Skeletal muscle cell (primary cell): ENCODE measurements around the gene TSPAN9.

Source experiments
- DNase-seq: peaks from one replicate; pipeline ENCODE4 v3.0.0-alpha.2; 2010; ENCODE audit warnings: low read depth
- H3K4me3 ChIP-seq: 2 replicates; pipeline ENCODE4 v1.5.1; 2011; ENCODE audit warnings: low read depth, mild to moderate bottlenecking, control low read depth, low read length, moderate library complexity

TSPAN9 gene

DNA sequence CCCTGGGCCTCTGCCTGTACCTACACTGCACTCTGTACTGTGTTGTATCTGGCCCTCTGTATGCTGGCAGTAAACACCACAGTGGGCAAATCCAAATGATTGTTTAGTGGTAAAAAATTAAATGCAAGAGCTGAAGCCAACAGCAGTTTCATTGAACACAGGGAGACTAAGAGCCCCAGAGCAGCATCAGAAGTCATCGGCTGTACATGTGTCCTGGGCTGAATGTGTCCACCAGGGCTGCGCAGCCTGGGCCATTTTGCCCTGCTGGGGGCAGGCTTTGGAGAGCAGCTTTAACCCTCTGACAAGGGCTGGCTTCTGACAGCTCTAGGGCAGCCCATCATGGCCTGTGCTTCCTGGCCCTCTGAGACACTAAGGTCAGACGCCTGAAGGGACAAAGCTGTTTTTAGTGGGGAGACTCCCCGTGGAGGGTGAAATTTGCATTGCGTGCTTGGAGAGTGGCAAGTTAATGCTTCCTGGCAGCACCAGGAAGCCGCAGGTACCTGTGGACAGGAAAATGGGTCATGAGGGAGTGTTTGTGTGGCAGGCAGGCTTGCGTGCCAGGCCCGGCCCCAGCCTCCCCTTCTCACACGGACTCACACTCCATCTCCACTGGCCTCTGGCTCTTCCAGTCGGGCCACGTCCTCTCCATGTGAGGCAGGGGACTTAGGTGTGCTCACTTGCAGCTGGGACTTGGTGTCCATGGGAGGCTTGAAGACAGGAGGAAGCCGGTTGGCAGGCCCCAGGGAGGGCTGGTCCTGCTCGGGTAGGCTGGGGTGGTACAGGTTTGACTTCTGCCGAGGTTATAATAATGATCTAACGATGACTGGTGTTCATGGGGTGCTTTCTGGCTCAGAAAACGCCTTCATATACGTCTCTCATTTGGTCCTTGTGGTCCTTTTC, 150.1 kb downstream of the TSPAN9 start:
- DNase-seq = no peak
- no peak overlapping the region for H3K4me3 ChIP-seq

GRCh38 chr12:3228552-3228951, 151.4 kb downstream of the TSPAN9 start:
- DNase-seq = no peak
- no peak overlapping the region for H3K4me3 ChIP-seq

DNA sequence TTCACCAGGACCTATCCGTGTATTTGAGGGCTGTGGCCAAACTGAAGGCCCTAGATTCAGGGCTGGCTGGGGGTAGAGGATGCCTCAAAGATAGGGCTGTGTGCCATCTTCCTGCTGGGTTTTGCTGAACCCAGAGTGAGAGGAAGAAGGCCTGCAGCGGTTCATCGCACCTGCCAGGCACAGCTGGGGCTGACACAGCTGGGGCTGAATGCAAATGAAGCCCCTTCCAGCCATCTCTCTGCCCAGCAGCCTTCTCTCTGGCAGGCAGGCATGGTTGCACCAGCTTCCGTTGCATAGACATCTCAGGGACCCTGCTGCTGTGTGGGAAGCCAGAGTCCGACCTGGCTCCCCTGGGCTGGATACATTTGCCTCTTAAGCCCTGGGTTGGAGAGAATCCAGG, 152.4 kb downstream of the TSPAN9 start:
- no peak for DNase-seq

GRCh38 chr12:3230758-3231375, 153.7 kb downstream of the TSPAN9 start:
- H3K4me3 ChIP-seq = no peak overlapping the region
- DNase-seq = no peak

More for the DNA sequence above, 152.4 kb downstream of the TSPAN9 start:
- no peak overlapping the region for H3K4me3 ChIP-seq

- no peak for DNase-seq
- H3K4me3 ChIP-seq = no peak overlapping the region
These were observed 154.3 kb downstream of the TSPAN9 start for GRCh38 chr12:3231399-3231876.

GRCh38 chr12:3233797-3234196, 156.6 kb downstream of the TSPAN9 start:
- no peak overlapping the region for H3K4me3 ChIP-seq
- DNase-seq = no peak

GRCh38 chr12:3236345-3237187, 159.4 kb downstream of the TSPAN9 start:
- no peak for DNase-seq
- no peak overlapping the region for H3K4me3 ChIP-seq

DNA sequence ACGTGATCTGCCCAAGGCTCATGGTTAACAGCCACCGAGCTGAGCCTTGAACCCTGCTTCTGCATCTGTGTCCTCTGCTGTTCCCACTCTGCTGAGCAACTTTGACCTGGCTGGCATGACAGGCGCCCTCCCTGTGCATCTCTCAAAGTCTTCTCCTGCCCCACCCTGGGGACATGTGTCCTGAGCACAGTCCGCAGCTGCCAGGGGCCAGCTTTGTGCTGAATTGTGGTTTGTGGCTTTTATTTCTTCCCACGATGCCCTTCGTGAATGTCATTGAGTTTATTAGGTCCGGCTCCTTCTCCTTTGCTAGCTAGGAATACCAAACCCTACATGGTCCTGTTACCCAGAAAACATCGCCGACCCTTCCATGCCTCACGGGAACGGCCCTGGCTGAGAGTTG, 161.0 kb downstream of the TSPAN9 start:
- no peak overlapping the region for H3K4me3 ChIP-seq
- DNase-seq = no peak

- H3K4me3 ChIP-seq = no peak overlapping the region
- DNase-seq = no peak
These were observed 164.4 kb downstream of the TSPAN9 start for GRCh38 chr12:3241621-3242020.

- DNase-seq = no peak
- H3K4me3 ChIP-seq = no peak overlapping the region
These were observed 165.2 kb downstream of the TSPAN9 start for GRCh38 chr12:3242199-3242863.

DNA sequence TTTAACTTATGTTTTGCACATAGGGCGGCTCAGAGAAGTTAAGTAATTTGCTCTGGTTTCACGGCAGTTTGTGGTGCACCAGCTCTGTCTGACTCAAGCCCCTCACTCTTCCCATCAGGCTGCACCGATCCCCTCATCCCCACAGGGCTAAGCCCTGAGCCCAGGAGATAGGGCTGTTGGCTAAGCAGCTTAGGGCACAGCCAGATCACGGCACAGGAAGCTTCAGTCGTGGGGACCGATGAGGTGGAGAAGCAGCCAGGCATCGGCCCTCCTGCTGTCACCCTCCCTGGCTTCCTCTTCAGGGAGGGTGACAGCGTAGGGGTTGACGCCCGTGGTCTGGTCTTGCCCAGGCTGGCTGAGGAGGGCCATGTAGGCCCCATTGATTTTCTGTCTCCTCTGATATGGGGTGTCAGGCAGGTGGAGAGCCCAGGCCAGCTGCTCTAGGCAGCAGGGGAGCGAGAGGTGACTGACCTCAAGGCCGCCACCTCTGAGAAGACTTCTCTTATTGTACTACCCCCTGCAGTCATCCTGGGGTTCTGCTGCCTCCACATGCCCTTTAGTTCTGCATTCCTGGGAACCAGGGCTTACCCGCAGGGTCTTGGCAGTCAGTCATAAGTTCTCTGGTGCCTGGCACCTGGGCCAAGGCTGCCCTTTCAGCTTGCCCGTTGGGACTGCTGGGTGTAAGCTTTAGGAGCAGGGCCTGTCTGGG, 166.4 kb downstream of the TSPAN9 start:
- no peak overlapping the region for H3K4me3 ChIP-seq
- DNase-seq = no peak

GRCh38 chr12:3244219-3244750, 167.1 kb downstream of the TSPAN9 start:
- DNase-seq = no peak
- no peak overlapping the region for H3K4me3 ChIP-seq

GRCh38 chr12:3246253-3246652, 169.1 kb downstream of the TSPAN9 start:
- DNase-seq = no peak
- no peak overlapping the region for H3K4me3 ChIP-seq

- DNase-seq = no peak
- no peak overlapping the region for H3K4me3 ChIP-seq
These were observed 169.9 kb downstream of the TSPAN9 start for GRCh38 chr12:3247077-3247476.

- DNase-seq = no peak
These were observed 170.5 kb downstream of the TSPAN9 start for GRCh38 chr12:3247629-3248161.

DNA sequence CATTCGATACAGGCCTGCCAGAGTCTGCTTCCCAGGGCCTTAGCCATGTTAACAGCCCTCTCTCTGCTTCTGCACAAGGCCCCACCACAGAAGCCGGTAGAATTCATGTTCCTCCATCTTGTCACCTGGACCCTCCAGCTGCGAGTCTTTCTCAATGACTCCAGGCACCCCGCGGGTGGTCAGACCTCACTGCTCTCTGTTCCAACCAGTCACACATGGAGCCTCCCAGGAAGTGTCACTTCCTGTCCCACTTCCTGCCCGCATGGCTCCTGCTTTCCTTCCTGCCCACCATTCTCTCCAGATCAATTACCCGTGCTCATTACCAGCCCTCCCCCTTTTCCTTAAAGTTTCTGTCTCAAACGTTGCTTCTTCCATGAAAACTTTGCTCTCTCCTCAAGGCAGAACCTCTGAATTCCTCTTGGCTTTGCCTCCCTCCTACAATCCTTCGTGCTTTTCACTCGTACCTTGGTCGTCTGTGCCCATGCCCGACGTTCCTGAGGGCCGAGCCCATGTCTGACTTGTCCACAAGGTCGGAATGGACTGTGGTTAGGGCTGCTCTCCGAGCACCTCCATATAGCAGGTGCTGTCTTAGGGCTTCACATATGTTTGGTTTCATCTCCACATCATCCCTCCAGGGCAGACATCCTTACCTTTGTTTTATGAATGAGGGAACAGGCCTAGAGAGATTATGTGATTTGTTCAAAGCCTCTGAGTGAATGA, 172.1 kb downstream of the TSPAN9 start:
- no peak for DNase-seq

More at GRCh38 chr12:3247629-3248161, 170.5 kb downstream of the TSPAN9 start:
- H3K4me3 ChIP-seq = no peak overlapping the region

DNA sequence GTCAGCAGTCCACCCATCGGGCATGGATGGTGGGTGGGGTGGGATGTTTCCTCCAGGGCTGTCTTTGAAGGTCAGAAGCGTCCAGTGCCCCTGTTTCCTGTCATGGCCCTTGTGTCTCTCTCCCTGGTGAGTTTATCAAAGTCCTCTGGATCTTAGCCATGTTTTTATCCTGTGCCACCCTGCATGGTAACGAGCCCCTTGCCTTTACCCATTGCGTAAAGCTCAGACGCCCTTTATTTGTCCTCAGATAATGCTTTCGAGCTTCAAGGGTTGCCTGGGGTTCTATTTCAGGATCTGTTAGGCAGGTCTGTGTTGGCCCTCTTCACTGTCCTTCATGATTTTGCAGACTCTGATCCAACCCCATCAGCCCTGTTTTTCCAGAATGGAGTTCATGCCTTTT, 172.9 kb downstream of the TSPAN9 start:
- H3K4me3 ChIP-seq = no peak overlapping the region
- DNase-seq = no peak

More for the DNA sequence above, 172.1 kb downstream of the TSPAN9 start:
- H3K4me3 ChIP-seq = no peak overlapping the region

GRCh38 chr12:3250576-3250975, 173.4 kb downstream of the TSPAN9 start:
- no peak overlapping the region for H3K4me3 ChIP-seq
- no peak for DNase-seq
